SK-N-SH treated with all-trans-retinoic acid at 6 μM for 48 hours (cell line): ENCODE measurements around the gene TNKS2.
A peak's percentile ranks its signal among the peaks of the same experiment; 100 is the strongest.

Source experiments
- ATAC-seq: fragments of 200-7000 bp; cut with Tn5 transposase; 3 replicates; pipeline ENCODE4 v1.9.1; 2020; ENCODE audit warnings: mild to moderate bottlenecking, moderate library complexity
- ARNTL ChIP-seq: fragments of 450-650 bp; formaldehyde crosslinking; IDR thresholded peaks from 2 replicates; pipeline ENCODE4 v1.5.0; 2020; ENCODE audit warnings: low read depth, mild to moderate bottlenecking, moderate library complexity, borderline replicate concordance
- BACH2 ChIP-seq: fragments of 250-450 bp; sonication (Bioruptor Pico); IDR thresholded peaks from 2 replicates; pipeline ENCODE4 v1.9.0; 2021; ENCODE audit warnings: mild to moderate bottlenecking, borderline replicate concordance
- CSDC2 ChIP-seq: fragments of 250-450 bp; sonication (Bioruptor Pico); IDR thresholded peaks from 2 replicates; pipeline ENCODE4 v1.5.0; 2020; ENCODE audit warnings: mild to moderate bottlenecking, moderate library complexity
- ESRRG ChIP-seq: fragments of 250-450 bp; sonication (Bioruptor Pico); IDR thresholded peaks from 2 replicates; pipeline ENCODE4 v1.6.1; 2021; ENCODE audit warnings: mild to moderate bottlenecking
- GLIS3 ChIP-seq: fragments of 250-450 bp; sonication (Bioruptor Pico); IDR thresholded peaks from 2 replicates; pipeline ENCODE4 v1.5.0; 2020; ENCODE audit warnings: mild to moderate bottlenecking, moderate library complexity
- PPARA ChIP-seq: fragments of 250-450 bp; sonication (Bioruptor Pico); IDR thresholded peaks from 2 replicates; pipeline ENCODE4 v1.5.0; 2020; ENCODE audit warnings: mild to moderate bottlenecking, borderline replicate concordance
- SNAI2 ChIP-seq: fragments of 250-450 bp; sonication (Bioruptor Pico); IDR thresholded peaks from 2 replicates; pipeline ENCODE4 v1.5.0; 2020; ENCODE audit warnings: mild to moderate bottlenecking, moderate library complexity
- TCF4 ChIP-seq: fragments of 250-450 bp; sonication (Bioruptor Pico); IDR thresholded peaks from 2 replicates; pipeline ENCODE4 v1.8.0; 2021; ENCODE audit warnings: mild to moderate bottlenecking, moderate library complexity, borderline replicate concordance
- TOX ChIP-seq: fragments of 250-450 bp; sonication (Bioruptor Pico); IDR thresholded peaks from 2 replicates; pipeline ENCODE4 v1.8.0; 2021; ENCODE audit warnings: mild to moderate bottlenecking, moderate library complexity, borderline replicate concordance
- ZC3H10 ChIP-seq: fragments of 250-450 bp; sonication (Bioruptor Pico); IDR thresholded peaks from 2 replicates; pipeline ENCODE4 v1.5.1; 2021; ENCODE audit warnings: mild to moderate bottlenecking, moderate library complexity
- ZFP3 ChIP-seq: fragments of 250-450 bp; sonication (Bioruptor Pico); IDR thresholded peaks from 2 replicates; pipeline ENCODE4 v1.5.0; 2020; ENCODE audit warnings: mild to moderate bottlenecking, moderate library complexity
- ZFP30 ChIP-seq: fragments of 450-650 bp; formaldehyde crosslinking; IDR thresholded peaks from 2 replicates; pipeline ENCODE4 v1.5.0; 2022; ENCODE audit warnings: mild to moderate bottlenecking, moderate library complexity
- ZNF565 ChIP-seq: fragments of 450-650 bp; formaldehyde crosslinking; conservative IDR thresholded peaks from 2 replicates; pipeline ENCODE4 v1.5.0; 2020; ENCODE audit warnings: low read depth, mild to moderate bottlenecking, moderate library complexity
- ZNF70 ChIP-seq: fragments of 450-650 bp; formaldehyde crosslinking; IDR thresholded peaks from 2 replicates; pipeline ENCODE4 v1.5.0; 2020; ENCODE audit warnings: mild to moderate bottlenecking, moderate library complexity
- ZNF8 ChIP-seq: fragments of 450-650 bp; formaldehyde crosslinking; IDR thresholded peaks from 2 replicates; pipeline ENCODE4 v1.5.0; 2020; ENCODE audit warnings: mild to moderate bottlenecking, moderate library complexity
- TF ChIP-seq, protein P1 (sequence below): fragments of 250-450 bp; sonication (Bioruptor Pico); IDR thresholded peaks from 2 replicates; pipeline ENCODE4 v1.5.1; 2021; ENCODE audit warnings: mild to moderate bottlenecking, moderate library complexity
- TF ChIP-seq, protein P2 (sequence below): fragments of 250-450 bp; sonication (Bioruptor Pico); IDR thresholded peaks from 2 replicates; pipeline ENCODE4 v1.5.0; 2020; ENCODE audit warnings: mild to moderate bottlenecking, moderate library complexity
- TF ChIP-seq, protein P3 (sequence below): fragments of 250-450 bp; sonication (Bioruptor Pico); IDR thresholded peaks from 2 replicates; pipeline ENCODE4 v1.8.0; 2020; ENCODE audit warnings: mild to moderate bottlenecking, moderate library complexity, borderline replicate concordance
- TF ChIP-seq, protein P4 (sequence below): fragments of 250-450 bp; sonication (Bioruptor Pico); IDR thresholded peaks from 2 replicates; pipeline ENCODE4 v1.8.0; 2021; ENCODE audit warnings: low read depth, mild to moderate bottlenecking, moderate library complexity, borderline replicate concordance

Gene TNKS2

DNA sequence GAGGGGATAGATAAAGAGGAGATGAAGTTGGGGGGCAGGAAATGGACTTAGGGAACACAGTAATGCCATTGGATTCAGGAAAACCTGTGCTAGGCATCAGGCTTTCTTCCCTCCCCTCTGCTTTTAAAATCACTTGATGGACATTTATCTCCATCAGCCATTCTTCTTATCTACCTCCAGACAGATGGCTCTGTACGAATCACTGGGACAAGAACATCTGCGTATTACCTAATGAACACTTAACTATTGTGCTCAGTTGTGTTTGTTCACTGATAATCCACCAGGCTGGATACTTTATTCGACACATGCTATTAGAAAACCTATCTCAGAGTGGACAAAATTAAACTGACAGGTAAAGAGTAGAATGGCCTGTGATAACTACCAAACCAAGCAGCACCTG, 40.0 kb downstream of the TNKS2 start:
- TF ChIP-seq, protein P1, sequence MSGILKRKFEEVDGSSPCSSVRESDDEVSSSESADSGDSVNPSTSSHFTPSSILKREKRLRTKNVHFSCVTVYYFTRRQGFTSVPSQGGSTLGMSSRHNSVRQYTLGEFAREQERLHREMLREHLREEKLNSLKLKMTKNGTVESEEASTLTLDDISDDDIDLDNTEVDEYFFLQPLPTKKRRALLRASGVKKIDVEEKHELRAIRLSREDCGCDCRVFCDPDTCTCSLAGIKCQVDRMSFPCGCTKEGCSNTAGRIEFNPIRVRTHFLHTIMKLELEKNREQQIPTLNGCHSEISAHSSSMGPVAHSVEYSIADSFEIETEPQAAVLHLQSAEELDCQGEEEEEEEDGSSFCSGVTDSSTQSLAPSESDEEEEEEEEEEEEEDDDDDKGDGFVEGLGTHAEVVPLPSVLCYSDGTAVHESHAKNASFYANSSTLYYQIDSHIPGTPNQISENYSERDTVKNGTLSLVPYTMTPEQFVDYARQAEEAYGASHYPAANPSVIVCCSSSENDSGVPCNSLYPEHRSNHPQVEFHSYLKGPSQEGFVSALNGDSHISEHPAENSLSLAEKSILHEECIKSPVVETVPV (CRISPR knock-in tag), result no peak
- peak; percentile 74; the same call in 1 of the 2 replicates for TF ChIP-seq TCF4 (CRISPR knock-in tag)
- TF ChIP-seq, protein P2, sequence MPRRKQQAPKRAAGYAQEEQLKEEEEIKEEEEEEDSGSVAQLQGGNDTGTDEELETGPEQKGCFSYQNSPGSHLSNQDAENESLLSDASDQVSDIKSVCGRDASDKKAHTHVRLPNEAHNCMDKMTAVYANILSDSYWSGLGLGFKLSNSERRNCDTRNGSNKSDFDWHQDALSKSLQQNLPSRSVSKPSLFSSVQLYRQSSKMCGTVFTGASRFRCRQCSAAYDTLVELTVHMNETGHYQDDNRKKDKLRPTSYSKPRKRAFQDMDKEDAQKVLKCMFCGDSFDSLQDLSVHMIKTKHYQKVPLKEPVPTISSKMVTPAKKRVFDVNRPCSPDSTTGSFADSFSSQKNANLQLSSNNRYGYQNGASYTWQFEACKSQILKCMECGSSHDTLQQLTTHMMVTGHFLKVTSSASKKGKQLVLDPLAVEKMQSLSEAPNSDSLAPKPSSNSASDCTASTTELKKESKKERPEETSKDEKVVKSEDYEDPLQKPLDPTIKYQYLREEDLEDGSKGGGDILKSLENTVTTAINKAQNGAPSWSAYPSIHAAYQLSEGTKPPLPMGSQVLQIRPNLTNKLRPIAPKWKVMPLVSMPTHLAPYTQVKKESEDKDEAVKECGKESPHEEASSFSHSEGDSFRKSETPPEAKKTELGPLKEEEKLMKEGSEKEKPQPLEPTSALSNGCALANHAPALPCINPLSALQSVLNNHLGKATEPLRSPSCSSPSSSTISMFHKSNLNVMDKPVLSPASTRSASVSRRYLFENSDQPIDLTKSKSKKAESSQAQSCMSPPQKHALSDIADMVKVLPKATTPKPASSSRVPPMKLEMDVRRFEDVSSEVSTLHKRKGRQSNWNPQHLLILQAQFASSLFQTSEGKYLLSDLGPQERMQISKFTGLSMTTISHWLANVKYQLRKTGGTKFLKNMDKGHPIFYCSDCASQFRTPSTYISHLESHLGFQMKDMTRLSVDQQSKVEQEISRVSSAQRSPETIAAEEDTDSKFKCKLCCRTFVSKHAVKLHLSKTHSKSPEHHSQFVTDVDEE (CRISPR knock-in tag), result peak; percentile 53; the same call in 1 of the 2 replicates
- TF ChIP-seq, all 23 proteins: peak for 2
- no peak for ATAC-seq

DNA sequence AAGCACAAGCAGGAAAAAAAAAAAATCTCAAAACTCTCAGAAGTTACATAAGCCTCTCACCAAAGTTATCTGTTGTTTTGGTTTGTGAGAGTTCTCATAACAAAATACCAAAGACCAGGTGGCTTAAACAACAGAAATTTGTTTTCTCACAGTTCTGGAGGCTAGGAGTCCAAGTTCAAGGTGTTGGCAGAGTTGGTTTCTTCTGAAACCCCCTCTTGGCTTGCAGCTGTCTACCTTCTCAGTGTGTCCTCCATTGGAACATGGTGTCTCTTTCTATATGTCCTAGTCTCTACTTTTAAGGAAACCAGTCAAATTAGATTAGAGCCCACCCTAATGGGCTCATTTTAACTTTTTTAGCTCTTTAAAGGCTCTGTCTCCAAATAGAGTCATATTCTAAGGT, 44.9 kb downstream of the TNKS2 start:
- no peak for TF ChIP-seq ZNF70 (CRISPR knock-in tag)
- TF ChIP-seq, protein P3, sequence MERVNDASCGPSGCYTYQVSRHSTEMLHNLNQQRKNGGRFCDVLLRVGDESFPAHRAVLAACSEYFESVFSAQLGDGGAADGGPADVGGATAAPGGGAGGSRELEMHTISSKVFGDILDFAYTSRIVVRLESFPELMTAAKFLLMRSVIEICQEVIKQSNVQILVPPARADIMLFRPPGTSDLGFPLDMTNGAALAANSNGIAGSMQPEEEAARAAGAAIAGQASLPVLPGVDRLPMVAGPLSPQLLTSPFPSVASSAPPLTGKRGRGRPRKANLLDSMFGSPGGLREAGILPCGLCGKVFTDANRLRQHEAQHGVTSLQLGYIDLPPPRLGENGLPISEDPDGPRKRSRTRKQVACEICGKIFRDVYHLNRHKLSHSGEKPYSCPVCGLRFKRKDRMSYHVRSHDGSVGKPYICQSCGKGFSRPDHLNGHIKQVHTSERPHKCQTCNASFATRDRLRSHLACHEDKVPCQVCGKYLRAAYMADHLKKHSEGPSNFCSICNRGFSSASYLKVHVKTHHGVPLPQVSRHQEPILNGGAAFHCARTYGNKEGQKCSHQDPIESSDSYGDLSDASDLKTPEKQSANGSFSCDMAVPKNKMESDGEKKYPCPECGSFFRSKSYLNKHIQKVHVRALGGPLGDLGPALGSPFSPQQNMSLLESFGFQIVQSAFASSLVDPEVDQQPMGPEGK (CRISPR knock-in tag), result no peak
- no peak for ATAC-seq

DNA sequence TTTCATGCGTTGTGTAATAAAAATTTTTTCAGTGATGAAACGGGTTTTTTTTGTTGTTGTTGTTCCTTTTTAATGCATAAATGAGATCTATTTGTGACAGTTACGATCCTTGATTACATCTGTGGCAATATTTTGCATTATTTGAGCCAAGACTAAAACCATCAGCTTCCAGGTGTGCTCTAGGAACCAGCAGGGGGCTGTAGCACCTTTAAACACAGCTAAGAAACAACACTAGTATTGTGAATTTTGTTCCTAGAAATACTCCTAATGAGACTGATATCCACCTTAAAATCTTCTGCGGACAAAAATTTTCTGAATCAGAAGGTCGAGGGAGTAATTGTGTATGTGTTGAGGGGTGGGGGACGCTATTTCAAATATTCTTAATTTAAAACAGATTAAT, 58.4 kb downstream of the TNKS2 start:
- TF ChIP-seq TOX (CRISPR knock-in tag), result no peak
- TF ChIP-seq ZC3H10 (CRISPR knock-in tag), result no peak
- TF ChIP-seq, protein P4, sequence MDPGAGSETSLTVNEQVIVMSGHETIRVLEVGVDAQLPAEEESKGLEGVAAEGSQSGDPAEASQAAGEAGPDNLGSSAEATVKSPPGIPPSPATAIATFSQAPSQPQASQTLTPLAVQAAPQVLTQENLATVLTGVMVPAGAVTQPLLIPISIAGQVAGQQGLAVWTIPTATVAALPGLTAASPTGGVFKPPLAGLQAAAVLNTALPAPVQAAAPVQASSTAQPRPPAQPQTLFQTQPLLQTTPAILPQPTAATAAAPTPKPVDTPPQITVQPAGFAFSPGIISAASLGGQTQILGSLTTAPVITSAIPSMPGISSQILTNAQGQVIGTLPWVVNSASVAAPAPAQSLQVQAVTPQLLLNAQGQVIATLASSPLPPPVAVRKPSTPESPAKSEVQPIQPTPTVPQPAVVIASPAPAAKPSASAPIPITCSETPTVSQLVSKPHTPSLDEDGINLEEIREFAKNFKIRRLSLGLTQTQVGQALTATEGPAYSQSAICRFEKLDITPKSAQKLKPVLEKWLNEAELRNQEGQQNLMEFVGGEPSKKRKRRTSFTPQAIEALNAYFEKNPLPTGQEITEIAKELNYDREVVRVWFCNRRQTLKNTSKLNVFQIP (CRISPR knock-in tag), result no peak
- no peak for TF ChIP-seq ZFP30 (CRISPR knock-in tag)
- no peak for TF ChIP-seq ARNTL (CRISPR knock-in tag)
- no peak for TF ChIP-seq CSDC2 (CRISPR knock-in tag)
- TF ChIP-seq, protein P3 (CRISPR knock-in tag), result no peak
- no peak for TF ChIP-seq ZNF565 (CRISPR knock-in tag)
- TF ChIP-seq ZFP3 (CRISPR knock-in tag), result no peak
- TF ChIP-seq GLIS3 (CRISPR knock-in tag), result no peak
- 0 out of 3 replicates have a peak, but pooled peaks have one; percentile 51 for ATAC-seq

DNA sequence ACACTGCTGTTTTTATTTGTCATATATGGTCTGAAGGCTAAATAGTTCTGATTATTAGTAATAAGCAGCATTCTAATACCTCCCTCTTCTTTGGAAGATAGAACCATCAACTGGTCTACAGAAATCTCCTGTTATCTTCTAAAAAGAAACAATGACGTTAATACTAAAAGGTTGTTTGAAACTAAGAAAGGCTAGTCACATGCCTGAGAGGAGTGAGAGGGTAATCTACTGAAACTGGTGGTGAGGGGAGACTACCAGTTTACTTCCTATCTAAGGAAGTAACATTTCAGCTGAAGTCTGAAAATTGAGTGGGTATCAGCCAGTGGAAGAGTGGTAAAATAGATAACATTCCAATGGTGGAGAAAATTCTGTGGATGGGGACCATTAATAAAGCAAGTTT, 62.7 kb downstream of the TNKS2 start:
- no peak for ATAC-seq
- TF ChIP-seq PPARA (CRISPR knock-in tag) (no peak), ZNF565 (CRISPR knock-in tag) (no peak), BACH2 (CRISPR knock-in tag) (no peak), SNAI2 (CRISPR knock-in tag) (no peak), ZNF70 (CRISPR knock-in tag) (no peak), ZNF8 (CRISPR knock-in tag) (no peak), TCF4 (CRISPR knock-in tag) (no peak), ESRRG (CRISPR knock-in tag) (no peak), CSDC2 (CRISPR knock-in tag) (no peak), ARNTL (CRISPR knock-in tag) (no peak)
- TF ChIP-seq, protein P2 (CRISPR knock-in tag), result no peak
- TF ChIP-seq, protein P4 (CRISPR knock-in tag), result no peak
- TF ChIP-seq, protein P1 (CRISPR knock-in tag), result no peak
